Retinal pigment epithelial cell (primary cell): ENCODE results near the gene ZBTB37.
"Not testable (repeated sequence)": the region's sequence is repeated elsewhere in the genome, so short reads cannot be mapped to it uniquely, and the experiment has no call there.

Experiments used
- DNase-seq: peaks from one replicate; pipeline ENCODE4 v3.0.0-alpha.2; 2010; ENCODE audit warnings: low read depth
- H3K4me3 ChIP-seq: 2 replicates; pipeline ENCODE4 v1.5.1; 2011; ENCODE audit warnings: mild to moderate bottlenecking, low read length, control low read depth, moderate library complexity
- TF ChIP-seq, protein P1 (sequence below): conservative IDR thresholded peaks from 2 replicates; pipeline ENCODE4 v1.5.1; 2011; ENCODE audit warnings: low read depth, low read length, control low read depth, inconsistent platforms

Gene ZBTB37

GRCh38 chr1:173871500-173871899, 3.3 kb downstream of the ZBTB37 start:
- no peak overlapping the region for H3K4me3 ChIP-seq
- no peak for DNase-seq
- TF ChIP-seq, protein P1, sequence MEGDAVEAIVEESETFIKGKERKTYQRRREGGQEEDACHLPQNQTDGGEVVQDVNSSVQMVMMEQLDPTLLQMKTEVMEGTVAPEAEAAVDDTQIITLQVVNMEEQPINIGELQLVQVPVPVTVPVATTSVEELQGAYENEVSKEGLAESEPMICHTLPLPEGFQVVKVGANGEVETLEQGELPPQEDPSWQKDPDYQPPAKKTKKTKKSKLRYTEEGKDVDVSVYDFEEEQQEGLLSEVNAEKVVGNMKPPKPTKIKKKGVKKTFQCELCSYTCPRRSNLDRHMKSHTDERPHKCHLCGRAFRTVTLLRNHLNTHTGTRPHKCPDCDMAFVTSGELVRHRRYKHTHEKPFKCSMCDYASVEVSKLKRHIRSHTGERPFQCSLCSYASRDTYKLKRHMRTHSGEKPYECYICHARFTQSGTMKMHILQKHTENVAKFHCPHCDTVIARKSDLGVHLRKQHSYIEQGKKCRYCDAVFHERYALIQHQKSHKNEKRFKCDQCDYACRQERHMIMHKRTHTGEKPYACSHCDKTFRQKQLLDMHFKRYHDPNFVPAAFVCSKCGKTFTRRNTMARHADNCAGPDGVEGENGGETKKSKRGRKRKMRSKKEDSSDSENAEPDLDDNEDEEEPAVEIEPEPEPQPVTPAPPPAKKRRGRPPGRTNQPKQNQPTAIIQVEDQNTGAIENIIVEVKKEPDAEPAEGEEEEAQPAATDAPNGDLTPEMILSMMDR, result no peak

DNA sequence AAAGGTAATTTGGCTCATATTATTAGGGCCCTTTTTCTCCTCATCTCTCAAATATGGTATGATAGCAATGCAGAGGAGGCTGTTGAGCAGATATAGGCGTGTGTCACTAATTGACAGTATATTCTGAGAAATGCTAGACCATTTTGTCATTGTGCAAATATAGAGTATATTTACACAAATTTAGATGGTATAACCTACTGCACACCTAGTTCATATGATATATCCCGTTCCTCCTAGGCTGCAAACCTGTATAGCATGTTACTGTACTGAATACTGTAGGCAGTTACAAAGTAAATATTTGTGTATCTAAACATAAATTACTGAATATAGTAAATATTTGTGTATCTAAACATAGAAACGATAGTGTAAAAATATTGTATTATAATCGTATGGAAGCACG, 8.6 kb downstream of the ZBTB37 start:
- TF ChIP-seq, protein P1, result no peak
- no peak overlapping the region for H3K4me3 ChIP-seq
- DNase-seq, result no peak

- TF ChIP-seq, protein P1, result no peak
- no peak overlapping the region for H3K4me3 ChIP-seq
- DNase-seq, result no peak
These were observed 10.1 kb downstream of the ZBTB37 start for GRCh38 chr1:173878251-173878650.

DNA sequence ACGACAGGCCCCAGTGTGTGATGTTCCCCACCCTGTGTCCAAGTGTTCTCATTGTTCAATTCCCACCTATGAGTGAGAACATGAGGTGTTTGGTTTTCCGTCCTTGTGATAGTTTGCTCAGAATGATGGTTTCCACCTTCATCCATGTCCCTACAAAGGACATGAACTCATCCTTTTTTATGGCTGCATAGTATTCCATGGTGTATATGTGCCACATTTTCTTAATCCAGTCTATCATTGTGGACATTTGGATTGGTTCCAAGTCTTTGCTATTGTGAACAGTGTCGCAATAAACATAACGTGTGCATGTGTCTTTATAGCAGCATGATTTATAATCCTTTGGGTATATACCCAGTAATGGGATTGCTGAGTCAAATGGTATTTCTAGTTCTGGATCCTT, 12.9 kb downstream of the ZBTB37 start:
- not testable (repeated sequence) for DNase-seq

GRCh38 chr1:173884701-173885100, 16.5 kb downstream of the ZBTB37 start:
- TF ChIP-seq, protein P1, result no peak
- no peak overlapping the region for H3K4me3 ChIP-seq
- DNase-seq, result no peak

More for the DNA sequence above, 12.9 kb downstream of the ZBTB37 start:
- not testable (repeated sequence) for H3K4me3 ChIP-seq

GRCh38 chr1:173886746-173887611, 18.8 kb downstream of the ZBTB37 start:
- TF ChIP-seq, protein P1, result no peak
- DNase-seq, result no peak
- no peak overlapping the region for H3K4me3 ChIP-seq

DNA sequence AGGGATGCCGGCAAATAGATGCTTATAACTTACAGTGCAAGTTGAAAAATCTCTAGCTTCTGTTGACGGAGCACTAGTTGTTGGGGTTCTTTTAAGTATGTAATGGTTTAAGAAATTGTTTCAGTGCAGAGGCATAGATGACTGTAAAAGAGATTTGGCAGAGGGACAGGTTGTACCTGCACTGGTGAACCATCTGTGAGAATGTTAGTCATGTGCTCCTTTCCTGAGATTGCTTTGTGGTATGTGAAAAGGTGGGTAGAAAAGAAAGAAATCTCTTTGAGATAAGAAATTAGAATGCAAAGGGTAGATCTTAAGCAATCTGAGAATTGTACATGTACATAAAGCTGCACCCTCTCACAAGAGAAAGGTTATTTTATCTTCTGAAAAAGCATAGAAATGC, 19.4 kb downstream of the ZBTB37 start:
- no peak overlapping the region for H3K4me3 ChIP-seq
- no peak for DNase-seq

More for the DNA sequence above, 19.4 kb downstream of the ZBTB37 start:
- TF ChIP-seq, protein P1, result no peak
